Activated CD8-positive, alpha-beta memory T cell treated with anti-CD3 and anti-CD28 coated beads, Interleukin-2, amount 10 ng/mL, durations not matched to agents 7 days and 5 days (primary cell): ENCODE results near the gene C19orf12. TPM values are rescaled to one million over a fixed set of nuclear protein-coding genes. Genes with fewer than 3 reads are reported as not detected.
"Not testable (repeated sequence)": the region's sequence is repeated elsewhere in the genome, so short reads cannot be mapped to it uniquely, and the experiment has no call there.

Source experiments
- ATAC-seq: fragments of 150-1000 bp; cut with Tn5 transposase; one replicate; pipeline ENCODE4 v1.10.0; 2021; ENCODE audit warnings: moderate library complexity
- CTCF ChIA-PET: fragments of 350-600 bp; sonication (Branson Sonifier 250); formaldehyde crosslinking; loops from one replicate; lab custom pipeline; 2021; ENCODE audit warnings: antibody characterized with exemption; lab: Charles Lee
- DNase-seq: peaks from one replicate; pipeline ENCODE4 v3.0.0-alpha.2; 2020
- H3K27ac Mint-ChIP-seq: one replicate; pipeline ENCODE4 v1.8.0; 2021; ENCODE audit warnings: mild to moderate bottlenecking, mixed read lengths
- H3K27me3 Mint-ChIP-seq: one replicate; pipeline ENCODE4 v1.8.0; 2021; ENCODE audit warnings: mixed read lengths
- H3K36me3 Mint-ChIP-seq: one replicate; pipeline ENCODE4 v1.8.0; 2021; ENCODE audit warnings: mild to moderate bottlenecking, mixed read lengths
- H3K4me1 Mint-ChIP-seq: one replicate; pipeline ENCODE4 v1.8.0; 2021; ENCODE audit warnings: mixed read lengths
- H3K4me3 Mint-ChIP-seq: one replicate; pipeline ENCODE4 v1.8.0; 2021; ENCODE audit warnings: mild to moderate bottlenecking, moderate library complexity, mixed read lengths
- H3K9me3 Mint-ChIP-seq: one replicate; pipeline ENCODE4 v1.8.0; 2022; ENCODE audit warnings: low read depth, mixed read lengths
- total RNA-seq, 2 experiments: library from RNA; stranded (reverse); gene quantifications; one replicate each; pipeline ENCODE4 v1.2.3, GENCODE V29; 2021

Gene C19orf12
- total RNA-seq, 2 experiments from 2014 or later, result 43.6 to 44.1 TPM

DNA sequence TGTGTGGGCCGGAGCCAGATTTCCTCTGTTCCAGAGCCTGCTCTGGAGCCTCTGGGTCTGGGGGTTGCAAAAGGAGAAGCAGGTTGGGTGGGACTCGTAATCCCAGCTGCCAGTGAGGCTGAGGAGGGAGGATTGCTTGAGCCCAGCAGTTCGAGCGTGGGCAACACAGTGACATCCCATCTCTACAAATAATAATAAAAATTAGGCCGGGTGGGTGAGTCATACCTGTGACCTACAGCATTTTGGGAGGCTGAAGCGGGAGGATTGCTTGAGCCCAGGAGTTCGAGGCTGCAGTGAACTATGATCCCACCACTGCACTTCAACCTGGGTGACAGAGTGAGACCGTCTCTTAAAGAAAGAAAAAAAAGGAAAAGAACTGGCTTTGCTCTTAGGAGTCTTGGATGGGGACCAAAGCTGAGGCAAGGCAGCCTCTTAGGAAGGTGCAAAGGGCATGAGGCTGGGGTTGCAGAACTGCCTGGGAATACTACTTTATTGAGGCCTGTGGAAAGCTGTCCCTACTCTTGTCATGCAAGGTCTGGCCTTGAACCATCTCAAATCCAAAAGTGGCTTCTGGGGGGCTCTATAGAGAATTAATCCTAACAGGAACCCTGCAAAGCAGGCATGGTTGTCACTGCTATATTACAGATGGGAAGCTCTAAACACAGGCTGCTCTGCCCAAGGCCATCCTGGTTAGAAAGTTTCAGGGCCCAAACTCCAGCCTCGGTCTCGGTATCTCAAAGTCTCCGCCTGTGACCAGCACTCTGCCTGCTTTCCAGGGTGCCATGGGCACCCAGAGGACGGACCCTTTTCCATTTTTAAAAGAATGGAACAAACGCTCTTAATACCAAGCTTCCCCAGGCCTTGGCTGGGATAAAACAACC lies 880 bp upstream of the C19orf12 start:
- H3K36me3 Mint-ChIP-seq, result peaks cover 20% of the 10 kb centered on the region
- H3K27ac Mint-ChIP-seq, result peak overlapping the region; percentile 98
- peak overlapping the region; percentile 96 for H3K4me3 Mint-ChIP-seq
- ATAC-seq (peak; percentile 4), DNase-seq (no peak)
- CTCF ChIA-PET, result interaction anchor here (0.5 to 10.3 kb wide), 42 partner anchors 10 to 453 kb away, joined by 3 to 193 read pairs (median 5); partner anchors contain the start of genes PLEKHF1, POP4 and URI1
- H3K27me3 Mint-ChIP-seq, result no peaks in the 10 kb centered on the region
- no peaks in the 10 kb centered on the region for H3K9me3 Mint-ChIP-seq
- H3K4me1 Mint-ChIP-seq, result peaks cover 46% of the 10 kb centered on the region

- peaks cover 22% of the 10 kb centered on the region for H3K36me3 Mint-ChIP-seq
- H3K27ac Mint-ChIP-seq, result peak overlapping the region; percentile 92
- no peaks in the 10 kb centered on the region for H3K27me3 Mint-ChIP-seq
- CTCF ChIA-PET, result interaction anchor here (0.9 to 10.3 kb wide), 18 partner anchors 8 to 454 kb away, joined by 3 to 193 read pairs (median 4); partner anchors contain the start of genes PLEKHF1 and POP4
- H3K4me1 Mint-ChIP-seq, result peaks cover 58% of the 10 kb centered on the region
- H3K9me3 Mint-ChIP-seq, result no peaks in the 10 kb centered on the region
- ATAC-seq, result peak; percentile 37
- no peak for DNase-seq
- peak overlapping the region; percentile 92 for H3K4me3 Mint-ChIP-seq
These were observed 599 bp downstream of the C19orf12 start for GRCh38 chr19:29714371-29714952.

DNA sequence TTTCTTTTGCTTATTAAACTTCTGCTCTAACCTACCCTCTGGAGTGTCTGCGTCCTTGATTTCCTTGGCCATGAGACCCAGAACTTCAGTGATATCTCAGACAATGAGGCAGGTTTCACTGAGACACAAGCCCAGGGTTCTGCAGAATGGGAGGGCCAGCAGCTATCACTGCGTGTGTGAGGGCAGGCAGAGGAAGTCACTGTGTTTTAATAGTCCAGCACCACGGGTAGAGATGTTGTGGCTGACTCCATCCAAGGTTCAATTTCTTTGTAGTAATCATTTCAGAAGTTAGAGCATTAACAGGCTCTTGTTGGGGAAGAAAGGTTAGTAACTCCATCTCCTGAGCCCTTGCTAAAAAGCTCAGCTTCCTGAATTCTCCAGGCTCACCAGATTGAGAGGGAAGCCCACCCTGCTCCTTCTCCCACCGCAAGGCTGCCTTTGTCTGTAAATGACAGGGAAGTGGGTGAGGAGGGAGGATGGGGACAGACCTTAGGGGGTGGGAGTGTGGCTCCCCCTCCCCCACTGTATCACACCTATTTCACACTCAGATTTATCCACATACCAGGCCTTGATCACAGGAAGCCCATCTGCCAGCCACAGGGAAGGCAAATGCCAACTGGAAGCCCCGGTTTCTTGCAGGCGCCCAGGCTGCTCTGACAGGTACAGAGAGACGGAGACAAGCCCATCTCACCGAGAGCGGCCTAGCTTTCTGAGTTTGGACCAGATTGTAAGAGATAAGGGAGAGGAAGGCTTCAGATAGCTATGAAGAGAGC lies 2.1 kb downstream of the C19orf12 start:
- CTCF ChIA-PET, result interaction anchor here (0.8 to 10.3 kb wide), 16 partner anchors 9 to 452 kb away, joined by 3 to 193 read pairs (median 4); partner anchors contain the start of genes PLEKHF1 and POP4

GRCh38 chr19:29711584-29712132 lies 3.4 kb downstream of the C19orf12 start:
- ATAC-seq (no peak), DNase-seq (peak; percentile 56)
- CTCF ChIA-PET, result interaction anchor here (0.6 to 10.3 kb wide), 16 partner anchors 12 to 161 kb away, joined by 3 to 193 read pairs (median 4); partner anchors contain the start of genes PLEKHF1 and POP4
- no peaks in the 10 kb centered on the region for H3K27me3 Mint-ChIP-seq
- H3K4me1 Mint-ChIP-seq, result peaks cover 78% of the 10 kb centered on the region
- peak overlapping the region; percentile 92 for H3K27ac Mint-ChIP-seq
- H3K36me3 Mint-ChIP-seq, result peaks cover 32% of the 10 kb centered on the region
- no peaks in the 10 kb centered on the region for H3K9me3 Mint-ChIP-seq
- peak overlapping the region; percentile 92 for H3K4me3 Mint-ChIP-seq

More for the DNA sequence above, 2.1 kb downstream of the C19orf12 start:
- ATAC-seq (peak; percentile 18), DNase-seq (peak; percentile 61)
- Mint-ChIP-seq H3K9me3 (no peaks in the 10 kb centered on the region), H3K4me1 (peaks cover 70% of the 10 kb centered on the region), H3K4me3 (peak overlapping the region; percentile 92), H3K36me3 (peaks cover 22% of the 10 kb centered on the region), H3K27me3 (no peaks in the 10 kb centered on the region), H3K27ac (peak overlapping the region; percentile 92)

GRCh38 chr19:29709440-29709798 lies 5.6 kb downstream of the C19orf12 start:
- H3K4me1 Mint-ChIP-seq, result peaks cover 88% of the 10 kb centered on the region
- DNase-seq, H3K4me3 Mint-ChIP-seq, H3K27me3 Mint-ChIP-seq, ATAC-seq, H3K9me3 Mint-ChIP-seq: not testable (repeated sequence)
- CTCF ChIA-PET, result interaction anchor here (1.1 to 10.3 kb wide), 4 partner anchors 15 to 101 kb away, joined by 3 to 162 read pairs (median 38); partner anchors contain the start of gene POP4
- peaks cover 48% of the 10 kb centered on the region for H3K36me3 Mint-ChIP-seq
- peak overlapping the region; percentile 12 for H3K27ac Mint-ChIP-seq

- DNase-seq (no peak), ATAC-seq (no peak)
- no peak overlapping the region for H3K4me3 Mint-ChIP-seq
- peaks cover 88% of the 10 kb centered on the region for H3K4me1 Mint-ChIP-seq
- H3K36me3 Mint-ChIP-seq, result peaks cover 49% of the 10 kb centered on the region
- H3K27ac Mint-ChIP-seq, result peak overlapping the region; percentile 12
- H3K9me3 Mint-ChIP-seq, result no peaks in the 10 kb centered on the region
- CTCF ChIA-PET, result interaction anchor here (1.3 to 10.3 kb wide), 4 partner anchors 8 to 100 kb away, joined by 6 to 162 read pairs (median 56); partner anchors contain the start of gene POP4
- H3K27me3 Mint-ChIP-seq, result no peaks in the 10 kb centered on the region
These were observed 6.3 kb downstream of the C19orf12 start for GRCh38 chr19:29708554-29709439.

DNA sequence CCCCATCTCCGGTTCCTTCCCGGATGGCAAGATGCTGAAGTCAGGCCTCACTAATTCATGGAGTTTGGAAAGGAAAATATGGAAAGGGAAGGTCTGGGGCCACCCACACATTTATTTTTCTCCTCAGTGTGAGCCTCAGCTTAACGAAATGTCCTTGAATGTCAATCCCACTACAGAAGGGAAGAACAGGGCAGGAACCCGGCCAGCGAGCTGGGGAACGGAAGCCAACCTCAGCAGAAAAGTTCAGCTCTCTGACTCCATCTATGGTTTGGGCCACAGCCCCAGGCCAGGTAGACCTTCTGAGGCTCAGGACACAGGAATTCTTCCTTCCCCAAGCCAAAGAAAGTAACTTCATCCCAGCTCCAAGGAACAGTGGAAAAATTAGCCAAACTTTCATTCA lies 8.4 kb downstream of the C19orf12 start:
- CTCF ChIA-PET, result interaction anchor here (0.9 to 6.8 kb wide), 6 partner anchors 8 to 96 kb away, joined by 3 to 40 read pairs (median 5); partner anchors contain the start of gene C19orf12
- H3K27ac Mint-ChIP-seq, result peak overlapping the region; percentile 61
- no peak for ATAC-seq
- DNase-seq, result no peak
- H3K27me3 Mint-ChIP-seq, result no peaks in the 10 kb centered on the region
- peaks cover 69% of the 10 kb centered on the region for H3K4me1 Mint-ChIP-seq
- H3K9me3 Mint-ChIP-seq, result no peaks in the 10 kb centered on the region
- peaks cover 36% of the 10 kb centered on the region for H3K36me3 Mint-ChIP-seq
- H3K4me3 Mint-ChIP-seq, result no peak overlapping the region

GRCh38 chr19:29705706-29706105 lies 9.4 kb downstream of the C19orf12 start:
- Mint-ChIP-seq H3K27ac (peak overlapping the region; percentile 88), H3K4me3 (no peak overlapping the region), H3K4me1 (peaks cover 61% of the 10 kb centered on the region), H3K27me3 (no peaks in the 10 kb centered on the region), H3K9me3 (no peaks in the 10 kb centered on the region), H3K36me3 (peaks cover 33% of the 10 kb centered on the region)
- DNase-seq (no peak), ATAC-seq (no peak)
- CTCF ChIA-PET, result interaction anchor here (0.9 to 6.8 kb wide), 4 partner anchors 11 to 95 kb away, joined by 3 to 40 read pairs (median 12); no protein-coding TSS in a partner anchor

GRCh38 chr19:29704562-29705558 lies 10.2 kb downstream of the C19orf12 start:
- Mint-ChIP-seq H3K4me1 (peaks cover 52% of the 10 kb centered on the region), H3K36me3 (peaks cover 31% of the 10 kb centered on the region), H3K4me3 (no peak overlapping the region), H3K27ac (peak overlapping the region; percentile 88), H3K27me3 (no peaks in the 10 kb centered on the region), H3K9me3 (no peaks in the 10 kb centered on the region)
- DNase-seq (no peak), ATAC-seq (peak; percentile 85)
- CTCF ChIA-PET, result interaction anchor here (0.8 to 6.8 kb wide), 8 partner anchors 8 to 99 kb away, joined by 3 to 40 read pairs (median 4); partner anchors contain the start of genes C19orf12 and POP4

DNA sequence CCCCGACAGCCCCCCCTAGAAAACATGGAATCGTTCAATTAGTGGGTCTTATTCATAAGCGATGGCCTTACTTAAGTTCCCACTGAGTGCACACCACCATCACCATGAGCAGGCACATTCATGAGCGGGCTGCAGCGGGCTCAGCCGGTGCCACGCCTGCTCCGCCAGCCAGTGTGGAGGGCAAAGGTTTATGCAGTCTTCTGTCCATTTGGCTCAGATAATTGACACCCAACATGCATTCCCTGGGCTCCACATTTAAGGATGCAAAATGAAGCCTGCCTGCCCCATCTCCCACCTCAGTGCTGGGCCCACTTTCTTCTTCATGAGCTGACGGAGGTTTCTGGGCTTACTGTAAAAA lies 12.1 kb downstream of the C19orf12 start:
- ATAC-seq, result no peak
- DNase-seq, result no peak
- CTCF ChIA-PET, result interaction anchor here (1.3 to 6.8 kb wide), 3 partner anchors 10 to 97 kb away, joined by 4 to 40 read pairs (median 7); partner anchors contain the start of gene POP4
- H3K4me1 Mint-ChIP-seq, result peaks cover 37% of the 10 kb centered on the region
- H3K36me3 Mint-ChIP-seq, result peaks cover 31% of the 10 kb centered on the region
- H3K9me3 Mint-ChIP-seq, result no peaks in the 10 kb centered on the region
- no peak overlapping the region for H3K27ac Mint-ChIP-seq
- H3K4me3 Mint-ChIP-seq, result no peak overlapping the region
- H3K27me3 Mint-ChIP-seq, result no peaks in the 10 kb centered on the region
